T-helper 1 cell treated with Interleukin-12 subunit alpha and Interleukin-12 subunit beta and Interleukin-4 antibody, amounts not matched to agents 30 μg/mL and 1 μg/mL, for 36 hours (primary cell): ENCODE measurements around the gene ADCY1.

ENCODE experiments used
- H3K27ac Mint-ChIP-seq: one replicate; pipeline ENCODE4 v1.8.0; 2021; ENCODE audit warnings: mild to moderate bottlenecking, mixed read lengths
- H3K27me3 Mint-ChIP-seq: one replicate; pipeline ENCODE4 v1.8.0; 2021; ENCODE audit warnings: low read depth, mixed read lengths
- H3K36me3 Mint-ChIP-seq: one replicate; pipeline ENCODE4 v1.8.0; 2021; ENCODE audit warnings: low read depth, mixed read lengths
- H3K4me1 Mint-ChIP-seq: one replicate; pipeline ENCODE4 v1.8.0; 2021; ENCODE audit warnings: low read depth, mixed read lengths
- H3K4me3 Mint-ChIP-seq: one replicate; pipeline ENCODE4 v1.8.0; 2021; ENCODE audit warnings: mild to moderate bottlenecking, moderate library complexity, mixed read lengths
- H3K9me3 Mint-ChIP-seq: one replicate; pipeline ENCODE4 v1.8.0; 2021; ENCODE audit warnings: mixed read lengths

Gene ADCY1

GRCh38 chr7:45617166-45617565, 43.0 kb downstream of the ADCY1 start:
- Mint-ChIP-seq H3K36me3 (peaks cover 4% of the 10 kb centered on the region), H3K4me1 (no peaks in the 10 kb centered on the region), H3K27me3 (no peaks in the 10 kb centered on the region), H3K9me3 (peaks cover 32% of the 10 kb centered on the region), H3K27ac (no peak overlapping the region), H3K4me3 (no peak overlapping the region)

- Mint-ChIP-seq H3K4me3 (no peak overlapping the region), H3K36me3 (peaks cover 2% of the 10 kb centered on the region), H3K4me1 (no peaks in the 10 kb centered on the region), H3K9me3 (peaks cover 6% of the 10 kb centered on the region), H3K27ac (no peak overlapping the region), H3K27me3 (no peaks in the 10 kb centered on the region)
Observed at GRCh38 chr7:45622058-45622457, 47.9 kb downstream of the ADCY1 start.

GRCh38 chr7:45623157-45623556, 49.0 kb downstream of the ADCY1 start:
- Mint-ChIP-seq H3K27ac (no peak overlapping the region), H3K36me3 (peaks cover 2% of the 10 kb centered on the region), H3K9me3 (peaks cover 6% of the 10 kb centered on the region), H3K27me3 (no peaks in the 10 kb centered on the region), H3K4me1 (no peaks in the 10 kb centered on the region), H3K4me3 (no peak overlapping the region)

- H3K4me3 Mint-ChIP-seq, result no peak overlapping the region
- no peaks in the 10 kb centered on the region for H3K27me3 Mint-ChIP-seq
- H3K4me1 Mint-ChIP-seq, result no peaks in the 10 kb centered on the region
- peaks cover 6% of the 10 kb centered on the region for H3K9me3 Mint-ChIP-seq
- peaks cover 2% of the 10 kb centered on the region for H3K36me3 Mint-ChIP-seq
- no peak overlapping the region for H3K27ac Mint-ChIP-seq
Observed at GRCh38 chr7:45623740-45624391, 49.7 kb downstream of the ADCY1 start.

GRCh38 chr7:45624392-45624760, 50.2 kb downstream of the ADCY1 start:
- H3K9me3 Mint-ChIP-seq, result peaks cover 6% of the 10 kb centered on the region
- H3K27ac Mint-ChIP-seq, result no peak overlapping the region
- peaks cover 2% of the 10 kb centered on the region for H3K36me3 Mint-ChIP-seq
- H3K4me1 Mint-ChIP-seq, result no peaks in the 10 kb centered on the region
- H3K27me3 Mint-ChIP-seq, result no peaks in the 10 kb centered on the region
- no peak overlapping the region for H3K4me3 Mint-ChIP-seq

- H3K27ac Mint-ChIP-seq, result no peak overlapping the region
- H3K4me1 Mint-ChIP-seq, result no peaks in the 10 kb centered on the region
- peaks cover 2% of the 10 kb centered on the region for H3K36me3 Mint-ChIP-seq
- H3K27me3 Mint-ChIP-seq, result no peaks in the 10 kb centered on the region
- H3K4me3 Mint-ChIP-seq, result no peak overlapping the region
- peaks cover 3% of the 10 kb centered on the region for H3K9me3 Mint-ChIP-seq
Observed at GRCh38 chr7:45625067-45625466, 50.9 kb downstream of the ADCY1 start.

- H3K4me1 Mint-ChIP-seq, result no peaks in the 10 kb centered on the region
- H3K4me3 Mint-ChIP-seq, result no peak overlapping the region
- H3K36me3 Mint-ChIP-seq, result no peaks in the 10 kb centered on the region
- H3K27ac Mint-ChIP-seq, result no peak overlapping the region
- no peaks in the 10 kb centered on the region for H3K27me3 Mint-ChIP-seq
- no peaks in the 10 kb centered on the region for H3K9me3 Mint-ChIP-seq
Observed at GRCh38 chr7:45625714-45626440, 51.7 kb downstream of the ADCY1 start.

GRCh38 chr7:45626441-45627430, 52.6 kb downstream of the ADCY1 start:
- Mint-ChIP-seq H3K4me3 (no peak overlapping the region), H3K36me3 (no peaks in the 10 kb centered on the region), H3K9me3 (no peaks in the 10 kb centered on the region), H3K27ac (no peak overlapping the region), H3K27me3 (no peaks in the 10 kb centered on the region), H3K4me1 (no peaks in the 10 kb centered on the region)

- H3K4me3 Mint-ChIP-seq, result no peak overlapping the region
- H3K4me1 Mint-ChIP-seq, result no peaks in the 10 kb centered on the region
- no peaks in the 10 kb centered on the region for H3K36me3 Mint-ChIP-seq
- no peaks in the 10 kb centered on the region for H3K9me3 Mint-ChIP-seq
- no peaks in the 10 kb centered on the region for H3K27me3 Mint-ChIP-seq
- H3K27ac Mint-ChIP-seq, result no peak overlapping the region
Observed at GRCh38 chr7:45627691-45628456, 53.7 kb downstream of the ADCY1 start.

- H3K4me3 Mint-ChIP-seq, result no peak overlapping the region
- H3K27me3 Mint-ChIP-seq, result peaks cover 6% of the 10 kb centered on the region
- H3K4me1 Mint-ChIP-seq, result no peaks in the 10 kb centered on the region
- no peaks in the 10 kb centered on the region for H3K9me3 Mint-ChIP-seq
- no peak overlapping the region for H3K27ac Mint-ChIP-seq
- no peaks in the 10 kb centered on the region for H3K36me3 Mint-ChIP-seq
Observed at GRCh38 chr7:45631569-45631968, 57.4 kb downstream of the ADCY1 start.

GRCh38 chr7:45636733-45637132, 62.6 kb downstream of the ADCY1 start:
- Mint-ChIP-seq H3K27me3 (peaks cover 6% of the 10 kb centered on the region), H3K27ac (no peak overlapping the region), H3K36me3 (no peaks in the 10 kb centered on the region), H3K9me3 (no peaks in the 10 kb centered on the region), H3K4me3 (no peak overlapping the region), H3K4me1 (no peaks in the 10 kb centered on the region)

GRCh38 chr7:45638916-45639315, 64.7 kb downstream of the ADCY1 start:
- H3K27ac Mint-ChIP-seq, result no peak overlapping the region
- peaks cover 2% of the 10 kb centered on the region for H3K4me1 Mint-ChIP-seq
- H3K27me3 Mint-ChIP-seq, result peaks cover 6% of the 10 kb centered on the region
- no peak overlapping the region for H3K4me3 Mint-ChIP-seq
- H3K36me3 Mint-ChIP-seq, result no peaks in the 10 kb centered on the region
- no peaks in the 10 kb centered on the region for H3K9me3 Mint-ChIP-seq

- Mint-ChIP-seq H3K4me1 (peaks cover 2% of the 10 kb centered on the region), H3K4me3 (no peak overlapping the region), H3K36me3 (no peaks in the 10 kb centered on the region), H3K27me3 (no peaks in the 10 kb centered on the region), H3K9me3 (no peaks in the 10 kb centered on the region), H3K27ac (no peak overlapping the region)
Observed at GRCh38 chr7:45642044-45642443, 67.9 kb downstream of the ADCY1 start.

GRCh38 chr7:45643630-45644029, 69.5 kb downstream of the ADCY1 start:
- Mint-ChIP-seq H3K27me3 (no peaks in the 10 kb centered on the region), H3K36me3 (no peaks in the 10 kb centered on the region), H3K9me3 (no peaks in the 10 kb centered on the region), H3K4me3 (no peak overlapping the region), H3K27ac (no peak overlapping the region), H3K4me1 (peaks cover 2% of the 10 kb centered on the region)
